Activated naive CD8-positive, alpha-beta T cell treated with anti-CD3 and anti-CD28 coated beads, Interleukin-2, amount 10 ng/mL, durations not matched to agents 7 days and 5 days (primary cell): ENCODE results near the gene BTN1A1. TPM values are rescaled to one million over a fixed set of nuclear protein-coding genes. Genes with fewer than 3 reads are reported as not detected.

ENCODE experiments used
- ATAC-seq: fragments of 150-1000 bp; cut with Tn5 transposase; one replicate; pipeline ENCODE4 v1.10.0; 2021; ENCODE audit warnings: low read depth, moderate library complexity
- POLR2A ChIA-PET: fragments of 350-600 bp; sonication (Branson Sonifier 250); formaldehyde crosslinking; loops from one replicate; lab custom pipeline; 2021; ENCODE audit warnings: antibody characterized with exemption; lab: Charles Lee
- DNase-seq: peaks from one replicate; pipeline ENCODE4 v3.0.0; 2021
- H3K27ac Mint-ChIP-seq: one replicate; pipeline ENCODE4 v1.8.0; 2022; ENCODE audit warnings: mild to moderate bottlenecking, mixed read lengths
- H3K27me3 Mint-ChIP-seq: one replicate; pipeline ENCODE4 v1.8.0; 2022; ENCODE audit warnings: mild to moderate bottlenecking, moderate library complexity, mixed read lengths
- H3K36me3 Mint-ChIP-seq: one replicate; pipeline ENCODE4 v1.8.0; 2021; ENCODE audit warnings: mild to moderate bottlenecking, mixed read lengths
- H3K4me1 Mint-ChIP-seq: one replicate; pipeline ENCODE4 v1.8.0; 2021; ENCODE audit warnings: mixed read lengths
- H3K4me3 Mint-ChIP-seq: one replicate; pipeline ENCODE4 v1.8.0; 2022; ENCODE audit warnings: mild to moderate bottlenecking, moderate library complexity, mixed read lengths
- H3K9me3 Mint-ChIP-seq: one replicate; pipeline ENCODE4 v1.8.0; 2021; ENCODE audit warnings: mixed read lengths
- total RNA-seq, 2 experiments: library from RNA; stranded (reverse); gene quantifications; one replicate each; pipeline ENCODE4 v1.2.3, GENCODE V29; 2021

Gene BTN1A1
- total RNA-seq, 2 experiments from 2014 or later: 0.11 TPM; not detected in 1

- ATAC-seq: peak; percentile 23
- Mint-ChIP-seq H3K4me1 (peaks cover 19% of the 10 kb centered on the region), H3K27ac (no peak overlapping the region), H3K9me3 (no peaks in the 10 kb centered on the region), H3K27me3 (no peaks in the 10 kb centered on the region), H3K36me3 (no peaks in the 10 kb centered on the region), H3K4me3 (peak overlapping the region; percentile 55)
- POLR2A ChIA-PET: interaction anchor here (1.0 to 2.7 kb wide), 4 partner anchors 15 to 81 kb away, joined by 3 to 24 read pairs (median 6); partner anchors contain the start of gene HMGN4
- no peak for DNase-seq
Observed at GRCh38 chr6:26554697-26555504, 54.8 kb downstream of the BTN1A1 start.

DNA sequence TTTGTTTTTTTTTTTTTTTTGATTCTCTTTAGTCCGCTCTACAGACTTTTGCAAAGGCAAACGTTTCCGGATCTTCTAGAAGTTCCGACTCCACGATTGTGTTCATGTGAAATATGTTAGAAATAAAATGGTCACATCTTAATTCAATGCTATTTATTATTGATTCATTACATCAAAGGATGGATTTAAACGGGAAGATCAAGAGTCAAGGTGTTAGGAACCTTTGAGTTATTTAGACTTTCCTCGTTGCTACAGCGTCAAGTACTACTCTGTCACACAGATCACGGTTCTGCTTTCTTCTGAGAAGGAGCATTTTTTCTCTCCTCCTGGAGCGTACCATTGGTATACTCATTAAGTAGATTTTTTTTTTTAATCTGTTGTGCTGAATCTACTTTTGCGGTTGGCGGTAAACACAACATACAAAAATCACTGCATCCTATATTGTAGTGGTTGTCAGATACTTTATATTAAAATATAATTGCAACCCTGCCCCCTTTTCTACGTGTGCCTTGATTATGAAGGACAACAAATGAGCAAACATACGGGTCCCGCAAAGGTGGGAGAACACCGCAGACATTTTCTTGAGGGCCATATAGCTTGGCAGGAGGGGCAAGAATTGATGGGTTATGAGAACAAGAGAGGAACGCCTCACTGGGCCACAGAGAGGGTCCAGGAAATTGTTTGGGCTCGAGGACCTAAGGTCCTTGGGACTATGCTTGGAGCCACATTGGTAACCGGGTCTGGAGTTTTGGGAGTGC, 55.6 kb downstream of the BTN1A1 start:
- POLR2A ChIA-PET: interaction anchor here (1.3 to 2.7 kb wide), 3 partner anchors 14 to 19 kb away, joined by 4 to 24 read pairs (median 7); partner anchors contain the start of gene HMGN4
- ATAC-seq: no peak

GRCh38 chr6:26556263-26557070, 56.4 kb downstream of the BTN1A1 start:
- POLR2A ChIA-PET: interaction anchor here (0.8 kb wide), 1 partner anchor 18 kb away, joined by 3 read pairs; the partner anchor contains the start of gene HMGN4
- Mint-ChIP-seq H3K4me1 (peaks cover 9% of the 10 kb centered on the region), H3K27me3 (no peaks in the 10 kb centered on the region), H3K9me3 (no peaks in the 10 kb centered on the region), H3K4me3 (no peak overlapping the region), H3K27ac (no peak overlapping the region), H3K36me3 (no peaks in the 10 kb centered on the region)
- no peak for DNase-seq
- ATAC-seq: no peak

More for the DNA sequence above, 55.6 kb downstream of the BTN1A1 start:
- DNase-seq: no peak
- H3K4me3 Mint-ChIP-seq: peak overlapping the region; percentile 55
- H3K27ac Mint-ChIP-seq: no peak overlapping the region
- no peaks in the 10 kb centered on the region for H3K9me3 Mint-ChIP-seq
- H3K36me3 Mint-ChIP-seq: no peaks in the 10 kb centered on the region
- H3K27me3 Mint-ChIP-seq: no peaks in the 10 kb centered on the region
- peaks cover 14% of the 10 kb centered on the region for H3K4me1 Mint-ChIP-seq

Other genes with a start within 250 kb of the BTN1A1 start
- 100 to 1,000 TPM; 102 to 122 TPM for gene BTN3A2, start 135.1 kb upstream of the BTN1A1 start, total RNA-seq
- 10 to 100 TPM; 20.5 to 27.9 TPM for gene BTN2A2, start 117.2 kb upstream of the BTN1A1 start, total RNA-seq
- 100 to 1,000 TPM; 143 to 154 TPM for gene BTN3A1, start 98.0 kb upstream of the BTN1A1 start, total RNA-seq
- gene BTN3A3, start 59.8 kb upstream of the BTN1A1 start, total RNA-seq: 100 to 1,000 TPM; 117 to 126 TPM
- 10 to 100 TPM; 45.2 to 46.7 TPM for gene BTN2A1, start 42.3 kb upstream of the BTN1A1 start, total RNA-seq
- gene HMGN4, start 38.1 kb downstream of the BTN1A1 start, total RNA-seq: 10 to 100 TPM; 83.1 to 86.4 TPM
- 10 to 100 TPM; 28.3 to 31.7 TPM for gene ABT1, start 96.7 kb downstream of the BTN1A1 start, total RNA-seq
- 10 to 100 TPM; 13.6 to 14.5 TPM for gene ZNF322, start 159.4 kb downstream of the BTN1A1 start, total RNA-seq